H54 (cell line): ENCODE results near the gene AFF2.

ENCODE experiments used
- DNase-seq: peaks from one replicate; pipeline ENCODE4 v3.0.0; 2011; ENCODE audit warnings: low spot score, mixed read lengths; ENCODE audit not compliant: insufficient read length
- FAIRE-seq: peaks from 3 replicates; lab custom pipeline; 2011; peaks lifted over from hg19 to GRCh38; lab: Jason Lieb, UNC
- POLR2A ChIP-seq: IDR thresholded peaks from 2 replicates; pipeline ENCODE4 v1.6.1; 2011; ENCODE audit warnings: low read depth, mild to moderate bottlenecking, low read length

Gene AFF2

GRCh38 chrX:148512453-148512852, 12.0 kb downstream of the AFF2 start:
- DNase-seq (no peak), FAIRE-seq (no peak)
- no peak for TF ChIP-seq POLR2A

- no peak for TF ChIP-seq POLR2A
- DNase-seq (no peak), FAIRE-seq (no peak)
These were observed 13.2 kb downstream of the AFF2 start for GRCh38 chrX:148513661-148514060.

GRCh38 chrX:148517176-148517575, 16.8 kb downstream of the AFF2 start:
- TF ChIP-seq POLR2A, result no peak
- FAIRE-seq, result no peak
- no peak for DNase-seq

GRCh38 chrX:148522006-148522405, 21.6 kb downstream of the AFF2 start:
- DNase-seq, result no peak
- no peak for FAIRE-seq
- no peak for TF ChIP-seq POLR2A

GRCh38 chrX:148523303-148524080, 23.1 kb downstream of the AFF2 start:
- no peak for TF ChIP-seq POLR2A
- FAIRE-seq (no peak), DNase-seq (no peak)

- no peak for TF ChIP-seq POLR2A
- no peak for DNase-seq
- FAIRE-seq, result no peak
These were observed 30.2 kb downstream of the AFF2 start for GRCh38 chrX:148530464-148531077.

GRCh38 chrX:148534291-148534690, 33.9 kb downstream of the AFF2 start:
- no peak for DNase-seq
- no peak for TF ChIP-seq POLR2A
- FAIRE-seq, result no peak

GRCh38 chrX:148535639-148536038, 35.2 kb downstream of the AFF2 start:
- DNase-seq, result no peak
- no peak for TF ChIP-seq POLR2A
- no peak for FAIRE-seq

- DNase-seq, result no peak
- no peak for TF ChIP-seq POLR2A
- no peak for FAIRE-seq
These were observed 36.5 kb downstream of the AFF2 start for GRCh38 chrX:148536961-148537360.

- TF ChIP-seq POLR2A, result no peak
- DNase-seq, result no peak
- FAIRE-seq, result no peak
These were observed 37.3 kb downstream of the AFF2 start for GRCh38 chrX:148537556-148538182.

- no peak for TF ChIP-seq POLR2A
- DNase-seq, result no peak
- FAIRE-seq, result no peak
These were observed 38.2 kb downstream of the AFF2 start for GRCh38 chrX:148538582-148538981.

GRCh38 chrX:148540114-148540513, 39.7 kb downstream of the AFF2 start:
- no peak for TF ChIP-seq POLR2A
- FAIRE-seq (no peak), DNase-seq (no peak)

GRCh38 chrX:148540671-148541583, 40.5 kb downstream of the AFF2 start:
- TF ChIP-seq POLR2A, result no peak
- DNase-seq (no peak), FAIRE-seq (no peak)
